ENCODE measurements around the gene FLNB. TPM values are rescaled to one million over a fixed set of nuclear protein-coding genes. Genes with fewer than 3 reads are reported as not detected.

Gene FLNB
- polyA plus RNA-seq, 1 of the 3 experiments (the other 2 are of a cell fraction), result 127 TPM

DNA sequence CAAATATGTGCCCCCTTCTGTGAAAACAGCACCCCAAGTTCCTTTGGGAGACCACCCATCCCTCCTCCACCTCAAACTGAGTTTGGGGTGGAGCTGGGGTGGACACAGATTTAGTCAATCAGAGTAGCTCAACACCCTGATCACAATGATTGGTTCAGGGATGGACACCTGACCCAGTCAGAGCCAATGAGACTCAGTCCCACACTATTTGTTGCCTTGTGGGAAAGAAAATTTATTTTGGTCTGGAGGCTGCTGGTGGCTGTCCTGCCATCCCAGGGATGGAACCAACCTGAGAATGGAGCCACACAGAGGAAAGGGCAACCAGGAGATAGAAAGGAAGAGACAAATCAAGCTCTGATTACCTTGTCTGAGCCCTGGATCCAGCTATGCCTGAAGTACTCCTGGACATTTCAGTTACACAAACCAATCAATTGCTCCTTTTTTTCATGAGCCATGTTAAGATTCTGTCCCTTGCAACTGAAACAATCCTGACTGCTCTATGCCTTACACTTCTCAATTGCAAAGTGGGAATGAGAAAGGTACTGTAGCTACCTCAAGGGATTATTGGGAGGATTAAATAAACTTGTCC is 192.0 kb downstream of the FLNB start:
- POLR2A ChIA-PET, result no interaction called here
- CTCF ChIA-PET, result interaction anchor here (1.2 to 4.1 kb wide), 6 partner anchors 12 to 38 kb away, joined by 3 to 19 read pairs (median 6); partner anchors contain the start of gene ABHD6

DNA sequence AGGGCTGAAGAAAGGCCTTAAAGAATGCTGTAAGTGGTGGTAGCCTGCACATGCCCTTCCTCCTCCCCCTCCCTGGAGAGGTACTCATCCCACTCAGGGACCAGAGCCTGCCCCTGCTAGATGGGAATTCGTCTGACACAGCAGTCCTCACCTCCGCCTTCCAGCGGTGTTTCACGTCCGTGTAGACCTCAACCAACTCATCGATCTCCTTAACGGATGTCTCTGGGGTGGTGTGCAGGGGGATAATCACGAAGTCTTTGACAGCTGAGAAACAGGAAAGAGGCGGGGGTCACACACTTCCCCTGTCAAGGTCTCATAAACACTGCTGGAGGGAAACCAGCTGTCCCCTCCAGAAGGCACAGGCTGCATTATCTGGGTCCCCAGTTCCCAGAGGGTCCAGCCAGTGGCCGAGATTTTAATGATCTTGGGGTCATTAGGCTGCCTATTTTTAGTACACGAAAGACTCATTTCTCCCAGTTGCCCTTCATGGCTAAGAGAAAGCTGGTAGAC is 192.7 kb downstream of the FLNB start:
- no peaks in the 10 kb centered on the region for H3K36me3 ChIP-seq (replicated peaks in 1 of 2; ENCODE audit: control insufficient read depth in 1 of 2, insufficient read depth in 2 of 2, low read length in 1 of 2)
- no peak overlapping the region for H3K27ac ChIP-seq (ENCODE audit: low read depth in 2 of 2, low read length in 1 of 2)
- H3F3A ChIP-seq (replicated peaks; ENCODE audit: insufficient read depth), result no peaks in the 10 kb centered on the region
- CTCF ChIA-PET, result interaction anchor here (1.2 to 4.1 kb wide), 6 partner anchors 12 to 37 kb away, joined by 3 to 19 read pairs (median 6); partner anchors contain the start of gene ABHD6
- H3K4me1 ChIP-seq (ENCODE audit: control insufficient read depth in 1 of 2, insufficient read depth in 2 of 2, low read depth in 1 of 2, low read length in 1 of 2), result no peaks in the 10 kb centered on the region
- H4K20me1 ChIP-seq (ENCODE audit: insufficient read depth), result no peaks in the 10 kb centered on the region
- POLR2A ChIA-PET, result no interaction called here
- no peaks in the 10 kb centered on the region for H3K79me2 ChIP-seq (ENCODE audit: insufficient read depth)
- 59% methylated on average over 11 of the region's 11 CpGs for WGBS (ENCODE audit: low lambda C conversion rate)
- no peak overlapping the region for H3K4me2 ChIP-seq
- no peaks in the 10 kb centered on the region for H3K27me3 ChIP-seq (ENCODE audit: insufficient read depth)
- no peak overlapping the region for H3K9ac ChIP-seq
- no peak overlapping the region for H3K4me3 ChIP-seq (ENCODE audit: low read depth in 2 of 2, low read length in 1 of 2)
- no peaks in the 10 kb centered on the region for H3K9me3 ChIP-seq
- no peaks in the 10 kb centered on the region for H3K9me2 ChIP-seq
- no peak overlapping the region for H2AFZ ChIP-seq (ENCODE audit: low read depth)
- DNase-seq, result no peak
- TF ChIP-seq, protein P1, sequence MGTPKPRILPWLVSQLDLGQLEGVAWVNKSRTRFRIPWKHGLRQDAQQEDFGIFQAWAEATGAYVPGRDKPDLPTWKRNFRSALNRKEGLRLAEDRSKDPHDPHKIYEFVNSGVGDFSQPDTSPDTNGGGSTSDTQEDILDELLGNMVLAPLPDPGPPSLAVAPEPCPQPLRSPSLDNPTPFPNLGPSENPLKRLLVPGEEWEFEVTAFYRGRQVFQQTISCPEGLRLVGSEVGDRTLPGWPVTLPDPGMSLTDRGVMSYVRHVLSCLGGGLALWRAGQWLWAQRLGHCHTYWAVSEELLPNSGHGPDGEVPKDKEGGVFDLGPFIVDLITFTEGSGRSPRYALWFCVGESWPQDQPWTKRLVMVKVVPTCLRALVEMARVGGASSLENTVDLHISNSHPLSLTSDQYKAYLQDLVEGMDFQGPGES (IDR thresholded peaks at IDR 0.05; ENCODE audit: low read depth, low read length), result no peak
- TF ChIP-seq EP300 (IDR thresholded peaks at IDR 0.05; ENCODE audit: borderline replicate concordance in 1 of 2, low read depth in 1 of 2, low read length in 1 of 2) (no peak), EZH2phosphoT487 (IDR thresholded peaks at IDR 0.05; ENCODE audit: borderline replicate concordance, low read depth) (no peak), FOXJ3 (CRISPR knock-in tag; IDR thresholded peaks at IDR 0.05) (no peak), FOSL2 (IDR thresholded peaks at IDR 0.05; ENCODE audit: borderline replicate concordance, low read depth) (no peak), NRF1 (IDR thresholded peaks at IDR 0.05; ENCODE audit: low read depth, low read length) (no peak), ELF1 (IDR thresholded peaks at IDR 0.05) (no peak), MEF2A (IDR thresholded peaks at IDR 0.05; ENCODE audit: borderline replicate concordance, low read depth) (no peak), JUND (IDR thresholded peaks at IDR 0.05) (no peak), POLR2AphosphoS5 (IDR thresholded peaks at IDR 0.05; ENCODE audit: low read depth, low read length) (no peak)
- TF ChIP-seq, protein P2, sequence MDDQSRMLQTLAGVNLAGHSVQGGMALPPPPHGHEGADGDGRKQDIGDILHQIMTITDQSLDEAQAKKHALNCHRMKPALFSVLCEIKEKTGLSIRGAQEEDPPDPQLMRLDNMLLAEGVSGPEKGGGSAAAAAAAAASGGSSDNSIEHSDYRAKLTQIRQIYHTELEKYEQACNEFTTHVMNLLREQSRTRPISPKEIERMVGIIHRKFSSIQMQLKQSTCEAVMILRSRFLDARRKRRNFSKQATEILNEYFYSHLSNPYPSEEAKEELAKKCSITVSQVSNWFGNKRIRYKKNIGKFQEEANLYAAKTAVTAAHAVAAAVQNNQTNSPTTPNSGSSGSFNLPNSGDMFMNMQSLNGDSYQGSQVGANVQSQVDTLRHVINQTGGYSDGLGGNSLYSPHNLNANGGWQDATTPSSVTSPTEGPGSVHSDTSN (IDR thresholded peaks at IDR 0.05), result no peak
- TF ChIP-seq, protein P3, sequence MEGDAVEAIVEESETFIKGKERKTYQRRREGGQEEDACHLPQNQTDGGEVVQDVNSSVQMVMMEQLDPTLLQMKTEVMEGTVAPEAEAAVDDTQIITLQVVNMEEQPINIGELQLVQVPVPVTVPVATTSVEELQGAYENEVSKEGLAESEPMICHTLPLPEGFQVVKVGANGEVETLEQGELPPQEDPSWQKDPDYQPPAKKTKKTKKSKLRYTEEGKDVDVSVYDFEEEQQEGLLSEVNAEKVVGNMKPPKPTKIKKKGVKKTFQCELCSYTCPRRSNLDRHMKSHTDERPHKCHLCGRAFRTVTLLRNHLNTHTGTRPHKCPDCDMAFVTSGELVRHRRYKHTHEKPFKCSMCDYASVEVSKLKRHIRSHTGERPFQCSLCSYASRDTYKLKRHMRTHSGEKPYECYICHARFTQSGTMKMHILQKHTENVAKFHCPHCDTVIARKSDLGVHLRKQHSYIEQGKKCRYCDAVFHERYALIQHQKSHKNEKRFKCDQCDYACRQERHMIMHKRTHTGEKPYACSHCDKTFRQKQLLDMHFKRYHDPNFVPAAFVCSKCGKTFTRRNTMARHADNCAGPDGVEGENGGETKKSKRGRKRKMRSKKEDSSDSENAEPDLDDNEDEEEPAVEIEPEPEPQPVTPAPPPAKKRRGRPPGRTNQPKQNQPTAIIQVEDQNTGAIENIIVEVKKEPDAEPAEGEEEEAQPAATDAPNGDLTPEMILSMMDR (IDR thresholded peaks at IDR 0.05), result no peak
- TF ChIP-seq, protein P4, sequence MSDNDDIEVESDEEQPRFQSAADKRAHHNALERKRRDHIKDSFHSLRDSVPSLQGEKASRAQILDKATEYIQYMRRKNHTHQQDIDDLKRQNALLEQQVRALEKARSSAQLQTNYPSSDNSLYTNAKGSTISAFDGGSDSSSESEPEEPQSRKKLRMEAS (IDR thresholded peaks at IDR 0.05; ENCODE audit: low read depth), result no peak
- TF ChIP-seq, protein P5, sequence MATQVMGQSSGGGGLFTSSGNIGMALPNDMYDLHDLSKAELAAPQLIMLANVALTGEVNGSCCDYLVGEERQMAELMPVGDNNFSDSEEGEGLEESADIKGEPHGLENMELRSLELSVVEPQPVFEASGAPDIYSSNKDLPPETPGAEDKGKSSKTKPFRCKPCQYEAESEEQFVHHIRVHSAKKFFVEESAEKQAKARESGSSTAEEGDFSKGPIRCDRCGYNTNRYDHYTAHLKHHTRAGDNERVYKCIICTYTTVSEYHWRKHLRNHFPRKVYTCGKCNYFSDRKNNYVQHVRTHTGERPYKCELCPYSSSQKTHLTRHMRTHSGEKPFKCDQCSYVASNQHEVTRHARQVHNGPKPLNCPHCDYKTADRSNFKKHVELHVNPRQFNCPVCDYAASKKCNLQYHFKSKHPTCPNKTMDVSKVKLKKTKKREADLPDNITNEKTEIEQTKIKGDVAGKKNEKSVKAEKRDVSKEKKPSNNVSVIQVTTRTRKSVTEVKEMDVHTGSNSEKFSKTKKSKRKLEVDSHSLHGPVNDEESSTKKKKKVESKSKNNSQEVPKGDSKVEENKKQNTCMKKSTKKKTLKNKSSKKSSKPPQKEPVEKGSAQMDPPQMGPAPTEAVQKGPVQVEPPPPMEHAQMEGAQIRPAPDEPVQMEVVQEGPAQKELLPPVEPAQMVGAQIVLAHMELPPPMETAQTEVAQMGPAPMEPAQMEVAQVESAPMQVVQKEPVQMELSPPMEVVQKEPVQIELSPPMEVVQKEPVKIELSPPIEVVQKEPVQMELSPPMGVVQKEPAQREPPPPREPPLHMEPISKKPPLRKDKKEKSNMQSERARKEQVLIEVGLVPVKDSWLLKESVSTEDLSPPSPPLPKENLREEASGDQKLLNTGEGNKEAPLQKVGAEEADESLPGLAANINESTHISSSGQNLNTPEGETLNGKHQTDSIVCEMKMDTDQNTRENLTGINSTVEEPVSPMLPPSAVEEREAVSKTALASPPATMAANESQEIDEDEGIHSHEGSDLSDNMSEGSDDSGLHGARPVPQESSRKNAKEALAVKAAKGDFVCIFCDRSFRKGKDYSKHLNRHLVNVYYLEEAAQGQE (IDR thresholded peaks at IDR 0.05; ENCODE audit: low read depth, low read length), result no peak

More for the DNA sequence above, 192.0 kb downstream of the FLNB start:
- Histone ChIP-seq H3K27ac (ENCODE audit: low read depth in 2 of 2, low read length in 1 of 2) (no peak overlapping the region), H3K9me2 (no peaks in the 10 kb centered on the region), H3K79me2 (ENCODE audit: insufficient read depth) (no peaks in the 10 kb centered on the region), H3F3A (replicated peaks; ENCODE audit: insufficient read depth) (no peaks in the 10 kb centered on the region), H3K27me3 (ENCODE audit: insufficient read depth) (no peaks in the 10 kb centered on the region), H4K20me1 (ENCODE audit: insufficient read depth) (no peaks in the 10 kb centered on the region), H3K9me3 (no peaks in the 10 kb centered on the region), H3K4me3 (ENCODE audit: low read depth in 2 of 2, low read length in 1 of 2) (no peak overlapping the region), H2AFZ (ENCODE audit: low read depth) (no peak overlapping the region), H3K4me2 (no peak overlapping the region), H3K4me1 (ENCODE audit: control insufficient read depth in 1 of 2, insufficient read depth in 2 of 2, low read depth in 1 of 2, low read length in 1 of 2) (no peaks in the 10 kb centered on the region), H3K9ac (no peak overlapping the region), H3K36me3 (replicated peaks in 1 of 2; ENCODE audit: control insufficient read depth in 1 of 2, insufficient read depth in 2 of 2, low read length in 1 of 2) (no peaks in the 10 kb centered on the region)
- TF ChIP-seq RAD21 (IDR thresholded peaks at IDR 0.05; ENCODE audit: low read length) (no peak), TEAD4 (IDR thresholded peaks at IDR 0.05; ENCODE audit: borderline replicate concordance, insufficient read depth) (no peak), POLR2AphosphoS5 (IDR thresholded peaks at IDR 0.05; ENCODE audit: low read depth, low read length) (no peak), EZH2phosphoT487 (IDR thresholded peaks at IDR 0.05; ENCODE audit: borderline replicate concordance, low read depth) (no peak), MXI1 (IDR thresholded peaks at IDR 0.05; ENCODE audit: low read depth, low read length) (no peak), SMC3 (IDR thresholded peaks at IDR 0.05; ENCODE audit: low read depth, low read length) (no peak), TCF12 (IDR thresholded peaks at IDR 0.05) (no peak)
- TF ChIP-seq, protein P2 (IDR thresholded peaks at IDR 0.05), result no peak
- DNase-seq, result no peak

All from SK-N-SH (cell line).